ENCODE measurements around the gene CRACR2A.

Gene CRACR2A

DNA sequence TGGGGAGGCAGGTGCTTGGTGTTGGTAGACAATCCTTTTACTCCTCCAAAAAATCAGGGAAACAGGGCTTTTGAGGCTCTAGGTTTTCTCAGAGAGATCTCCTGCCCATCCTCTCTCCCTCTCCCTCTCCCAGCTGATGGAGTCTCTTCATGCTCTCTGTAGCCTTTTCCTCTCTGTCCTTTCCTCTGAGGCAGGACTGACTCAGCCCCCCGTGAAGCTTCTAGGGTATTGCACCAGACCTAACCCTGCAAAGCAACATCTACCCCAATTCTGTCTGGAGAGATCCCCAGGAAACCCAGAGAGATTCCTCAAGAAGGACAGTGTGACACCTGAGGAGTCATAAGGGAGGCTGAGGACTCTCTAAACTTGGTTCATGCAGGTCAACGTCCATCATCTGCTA, 66.4 kb downstream of the CRACR2A start:
- H3K27me3 ChIP-seq (ENCODE audit: control insufficient read depth, insufficient read depth, low read length): no peaks in the 10 kb centered on the region
- H3K4me1 ChIP-seq (ENCODE audit: control insufficient read depth, low read depth, low read length): no peaks in the 10 kb centered on the region
- H3K4me3 ChIP-seq (ENCODE audit: low read length): no peak overlapping the region
- H3K9ac ChIP-seq (ENCODE audit: low read length): no peak overlapping the region
- no peaks in the 10 kb centered on the region for H3K36me3 ChIP-seq (ENCODE audit: control insufficient read depth, low read depth, low read length)
- no peaks in the 10 kb centered on the region for H3K9me3 ChIP-seq (ENCODE audit: control insufficient read depth, low read depth, low read length)
- no peak overlapping the region for H3K27ac ChIP-seq (ENCODE audit: low read length)

DNA sequence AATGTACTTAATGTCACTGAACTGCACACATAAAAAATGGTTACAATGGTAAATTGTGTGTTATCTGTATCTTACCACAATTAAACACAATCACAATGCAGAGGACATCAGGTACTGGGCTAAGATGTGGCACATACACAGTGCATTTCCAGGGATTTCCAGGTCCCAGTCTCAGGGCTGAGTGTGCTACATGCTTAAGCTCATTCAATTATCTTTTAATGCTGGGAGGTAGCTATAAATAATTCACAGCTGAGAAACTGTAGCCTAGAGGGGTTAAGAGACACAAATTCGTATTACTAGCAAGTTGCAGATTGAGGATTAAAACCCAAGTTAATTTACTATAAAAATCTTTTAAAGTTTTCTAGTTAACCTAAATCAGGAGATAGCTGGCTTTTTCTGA, 67.1 kb downstream of the CRACR2A start:
- Histone ChIP-seq H3K4me1 (ENCODE audit: control insufficient read depth, low read depth, low read length) (no peaks in the 10 kb centered on the region), H3K9ac (ENCODE audit: low read length) (no peak overlapping the region), H3K27me3 (ENCODE audit: control insufficient read depth, insufficient read depth, low read length) (no peaks in the 10 kb centered on the region), H3K9me3 (ENCODE audit: control insufficient read depth, low read depth, low read length) (no peaks in the 10 kb centered on the region), H3K4me3 (ENCODE audit: low read length) (no peak overlapping the region), H3K36me3 (ENCODE audit: control insufficient read depth, low read depth, low read length) (no peaks in the 10 kb centered on the region), H3K27ac (ENCODE audit: low read length) (no peak overlapping the region)

- no peaks in the 10 kb centered on the region for H3K36me3 ChIP-seq (ENCODE audit: control insufficient read depth, low read depth, low read length)
- H3K27me3 ChIP-seq (ENCODE audit: control insufficient read depth, insufficient read depth, low read length): no peaks in the 10 kb centered on the region
- H3K4me1 ChIP-seq (ENCODE audit: control insufficient read depth, low read depth, low read length): no peaks in the 10 kb centered on the region
- H3K9me3 ChIP-seq (ENCODE audit: control insufficient read depth, low read depth, low read length): no peaks in the 10 kb centered on the region
- H3K27ac ChIP-seq (ENCODE audit: low read length): no peak overlapping the region
- H3K9ac ChIP-seq (ENCODE audit: low read length): no peak overlapping the region
- no peak overlapping the region for H3K4me3 ChIP-seq (ENCODE audit: low read length)
Observed at GRCh38 chr12:3684449-3685051, 68.4 kb downstream of the CRACR2A start.

DNA sequence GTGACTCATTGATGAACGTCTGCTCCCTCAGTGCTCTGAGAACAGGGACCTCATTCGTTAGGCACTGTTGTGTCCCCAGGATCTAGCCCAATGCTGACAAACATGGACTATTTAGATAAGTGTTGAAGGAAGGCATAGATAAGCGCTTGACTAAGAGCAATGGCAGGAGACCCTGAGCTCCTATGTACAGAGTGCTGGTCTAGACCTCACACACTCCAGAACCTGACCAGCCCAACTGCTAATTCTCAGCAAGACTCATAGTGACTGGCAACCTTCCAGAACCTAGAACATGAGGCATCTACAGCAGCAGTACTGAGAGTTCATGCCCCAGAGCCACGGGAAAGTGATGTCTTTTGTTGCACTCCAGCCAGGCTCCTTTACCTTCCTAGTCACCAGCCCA, 69.2 kb downstream of the CRACR2A start:
- Histone ChIP-seq H3K27me3 (ENCODE audit: control insufficient read depth, insufficient read depth, low read length) (no peaks in the 10 kb centered on the region), H3K9me3 (ENCODE audit: control insufficient read depth, low read depth, low read length) (no peaks in the 10 kb centered on the region), H3K9ac (ENCODE audit: low read length) (no peak overlapping the region), H3K36me3 (ENCODE audit: control insufficient read depth, low read depth, low read length) (no peaks in the 10 kb centered on the region), H3K4me3 (ENCODE audit: low read length) (no peak overlapping the region), H3K4me1 (ENCODE audit: control insufficient read depth, low read depth, low read length) (no peaks in the 10 kb centered on the region), H3K27ac (ENCODE audit: low read length) (no peak overlapping the region)

GRCh38 chr12:3681595-3682061, 71.3 kb downstream of the CRACR2A start:
- no peaks in the 10 kb centered on the region for H3K27me3 ChIP-seq (ENCODE audit: control insufficient read depth, insufficient read depth, low read length)
- no peaks in the 10 kb centered on the region for H3K4me1 ChIP-seq (ENCODE audit: control insufficient read depth, low read depth, low read length)
- no peak overlapping the region for H3K4me3 ChIP-seq (ENCODE audit: low read length)
- no peak overlapping the region for H3K27ac ChIP-seq (ENCODE audit: low read length)
- H3K9ac ChIP-seq (ENCODE audit: low read length): no peak overlapping the region
- H3K9me3 ChIP-seq (ENCODE audit: control insufficient read depth, low read depth, low read length): no peaks in the 10 kb centered on the region
- H3K36me3 ChIP-seq (ENCODE audit: control insufficient read depth, low read depth, low read length): no peaks in the 10 kb centered on the region

DNA sequence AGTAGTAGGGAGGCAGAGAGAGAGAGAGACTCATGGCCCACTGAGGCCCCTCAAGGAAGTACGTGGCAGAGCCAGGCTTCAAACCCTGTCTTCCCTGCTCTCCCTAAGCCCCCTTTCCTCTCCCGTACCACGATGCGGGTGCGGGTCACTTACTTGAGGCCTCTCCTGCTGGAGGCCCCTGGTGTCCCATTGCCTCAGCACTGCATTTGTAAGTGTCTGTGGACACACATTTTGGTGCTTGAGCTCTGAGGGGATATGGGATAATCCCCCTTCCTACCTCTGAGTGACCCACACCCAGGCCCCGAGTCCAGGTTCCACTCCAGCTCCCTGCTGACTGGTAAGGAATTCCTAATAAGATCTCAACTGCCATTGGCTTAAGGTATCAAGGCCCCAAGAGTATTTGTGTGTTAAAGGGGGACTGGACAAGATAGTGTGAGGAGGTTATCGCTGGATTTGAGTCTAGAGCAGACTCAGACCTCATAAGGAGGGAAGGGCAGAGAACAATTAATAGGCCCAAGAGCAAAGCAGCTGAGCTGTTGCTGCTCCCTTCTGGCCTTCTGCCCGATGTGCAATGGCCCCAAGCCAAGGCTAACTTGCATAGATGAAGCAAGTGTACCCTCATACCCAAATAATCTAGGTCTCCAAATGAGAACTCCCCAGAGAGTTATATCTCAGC, 71.9 kb downstream of the CRACR2A start:
- no peaks in the 10 kb centered on the region for H3K4me1 ChIP-seq (ENCODE audit: control insufficient read depth, low read depth, low read length)
- H3K27ac ChIP-seq (ENCODE audit: low read length): no peak overlapping the region
- no peak overlapping the region for H3K4me3 ChIP-seq (ENCODE audit: low read length)
- H3K27me3 ChIP-seq (ENCODE audit: control insufficient read depth, insufficient read depth, low read length): no peaks in the 10 kb centered on the region
- no peaks in the 10 kb centered on the region for H3K36me3 ChIP-seq (ENCODE audit: control insufficient read depth, low read depth, low read length)
- H3K9ac ChIP-seq (ENCODE audit: low read length): no peak overlapping the region
- H3K9me3 ChIP-seq (ENCODE audit: control insufficient read depth, low read depth, low read length): no peaks in the 10 kb centered on the region

DNA sequence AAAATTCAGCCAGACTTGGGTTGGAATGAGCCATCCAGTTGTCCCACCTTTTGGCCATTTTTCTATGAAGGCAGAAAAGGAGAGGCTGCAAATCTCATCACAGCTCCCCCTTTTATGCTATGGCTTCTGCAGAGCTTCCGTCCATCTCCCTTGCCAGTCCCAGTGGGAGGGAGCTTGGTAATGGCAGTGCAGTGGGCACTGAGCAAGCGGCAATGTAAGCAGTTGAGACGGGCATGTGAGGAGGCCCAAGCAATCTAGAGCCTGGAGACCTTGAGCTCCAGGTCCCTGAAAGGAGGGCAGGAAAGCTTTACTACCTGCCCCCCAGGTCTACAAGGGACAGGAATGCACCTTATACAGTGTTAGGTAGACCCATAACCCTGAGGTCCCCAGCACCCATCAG, 73.1 kb downstream of the CRACR2A start:
- no peaks in the 10 kb centered on the region for H3K36me3 ChIP-seq (ENCODE audit: control insufficient read depth, low read depth, low read length)
- no peaks in the 10 kb centered on the region for H3K27me3 ChIP-seq (ENCODE audit: control insufficient read depth, insufficient read depth, low read length)
- no peaks in the 10 kb centered on the region for H3K9me3 ChIP-seq (ENCODE audit: control insufficient read depth, low read depth, low read length)
- no peaks in the 10 kb centered on the region for H3K4me1 ChIP-seq (ENCODE audit: control insufficient read depth, low read depth, low read length)
- no peak overlapping the region for H3K27ac ChIP-seq (ENCODE audit: low read length)
- no peak overlapping the region for H3K4me3 ChIP-seq (ENCODE audit: low read length)
- H3K9ac ChIP-seq (ENCODE audit: low read length): no peak overlapping the region

DNA sequence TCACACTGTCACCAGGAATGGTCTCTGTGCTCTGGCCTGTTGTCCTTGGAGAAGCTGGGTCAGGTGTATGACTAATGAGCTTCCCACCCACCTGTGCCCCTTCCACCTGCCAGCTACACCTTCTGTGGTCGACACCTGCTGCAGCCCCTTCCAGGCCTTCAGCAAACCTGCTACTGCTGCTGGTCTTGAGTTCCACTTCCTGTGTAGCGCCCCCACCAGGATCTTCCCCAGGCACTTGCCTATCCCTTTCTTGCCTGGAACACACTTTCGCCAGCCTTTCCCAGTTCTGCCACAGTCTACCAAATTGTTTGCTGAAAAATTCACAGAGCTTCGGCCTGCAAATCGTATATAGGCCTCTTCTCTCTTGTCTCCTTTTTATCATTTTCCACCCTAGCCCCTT, 75.3 kb downstream of the CRACR2A start:
- Histone ChIP-seq H3K4me1 (ENCODE audit: control insufficient read depth, low read depth, low read length) (no peaks in the 10 kb centered on the region), H3K27me3 (ENCODE audit: control insufficient read depth, insufficient read depth, low read length) (no peaks in the 10 kb centered on the region), H3K27ac (ENCODE audit: low read length) (no peak overlapping the region), H3K9me3 (ENCODE audit: control insufficient read depth, low read depth, low read length) (no peaks in the 10 kb centered on the region), H3K9ac (ENCODE audit: low read length) (no peak overlapping the region), H3K36me3 (ENCODE audit: control insufficient read depth, low read depth, low read length) (no peaks in the 10 kb centered on the region), H3K4me3 (ENCODE audit: low read length) (no peak overlapping the region)

DNA sequence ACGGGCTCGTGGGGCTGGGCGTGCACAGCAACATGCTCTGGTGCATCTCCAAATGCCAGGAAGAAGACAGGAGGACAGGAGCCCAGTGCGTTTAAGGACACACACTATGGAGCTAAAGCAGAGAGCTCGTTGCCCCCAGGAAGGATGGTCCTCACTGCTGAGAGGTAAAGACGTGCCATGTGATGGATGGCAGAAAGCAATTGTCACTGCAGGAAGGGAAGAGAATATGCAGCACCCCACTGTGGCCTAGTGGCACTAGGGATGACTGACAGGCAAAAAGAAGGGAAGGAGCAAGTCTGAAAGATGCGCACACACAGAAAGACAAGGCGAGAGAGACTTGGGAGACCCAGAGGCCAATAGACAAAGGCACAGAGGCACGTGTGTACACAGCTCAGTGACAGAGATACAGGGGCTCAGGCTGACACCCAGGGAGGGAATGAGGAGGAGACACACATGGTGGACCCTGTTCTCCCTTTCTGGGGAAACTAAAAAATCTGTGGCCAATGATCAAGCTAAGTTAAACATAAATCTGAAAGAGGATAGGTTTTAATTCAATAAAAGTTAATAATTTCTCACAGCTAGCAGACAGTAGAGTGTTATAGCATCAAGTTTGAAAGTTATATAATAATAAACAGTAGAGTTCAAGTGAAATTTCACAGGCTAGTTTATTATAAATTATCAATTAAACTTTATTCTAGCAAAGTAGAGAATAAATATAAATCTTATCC, 78.8 kb downstream of the CRACR2A start:
- Histone ChIP-seq H3K9ac (ENCODE audit: low read length) (no peak overlapping the region), H3K4me3 (ENCODE audit: low read length) (no peak overlapping the region), H3K9me3 (ENCODE audit: control insufficient read depth, low read depth, low read length) (no peaks in the 10 kb centered on the region), H3K27ac (ENCODE audit: low read length) (no peak overlapping the region), H3K36me3 (ENCODE audit: control insufficient read depth, low read depth, low read length) (no peaks in the 10 kb centered on the region), H3K27me3 (ENCODE audit: control insufficient read depth, insufficient read depth, low read length) (no peaks in the 10 kb centered on the region), H3K4me1 (ENCODE audit: control insufficient read depth, low read depth, low read length) (no peaks in the 10 kb centered on the region)

- no peak overlapping the region for H3K4me3 ChIP-seq (ENCODE audit: low read length)
Observed at GRCh38 chr12:3672113-3672509, 80.8 kb downstream of the CRACR2A start.

DNA sequence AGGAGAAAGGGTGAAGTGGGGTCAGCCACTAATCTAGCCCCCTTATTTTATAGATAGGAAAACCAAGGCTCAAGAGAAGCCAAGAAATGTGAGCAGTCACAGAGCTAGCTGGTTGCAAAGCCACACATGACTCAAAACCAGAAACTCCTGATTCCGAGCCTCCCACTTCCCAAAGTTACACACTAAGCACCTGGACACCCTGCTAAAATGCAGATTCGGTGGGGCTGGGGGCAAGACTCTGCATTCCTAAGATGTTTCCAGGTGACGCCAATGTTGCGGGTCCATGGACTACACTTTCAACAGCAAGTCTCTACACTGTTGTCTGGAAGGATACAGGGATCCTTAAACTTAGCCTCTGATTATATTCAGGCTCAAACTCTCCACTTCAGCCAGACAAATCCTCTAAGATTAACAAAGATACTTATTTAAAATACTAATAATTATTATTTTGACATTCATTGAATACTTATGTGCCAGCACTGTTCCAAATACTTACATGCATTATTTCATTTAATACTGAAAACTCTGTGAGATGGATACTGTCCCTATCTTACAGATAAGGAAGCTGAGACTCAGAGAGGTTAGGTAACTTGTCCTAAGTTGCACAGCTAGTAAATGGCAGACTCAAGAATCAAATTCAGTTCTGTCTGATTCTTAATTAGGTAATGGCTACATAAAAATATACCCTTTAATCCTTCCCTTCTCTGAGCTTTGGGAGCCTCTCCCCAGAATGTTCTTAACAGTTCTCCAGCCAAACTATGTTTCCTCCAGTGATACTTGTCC, 81.4 kb downstream of the CRACR2A start:
- H3K27me3 ChIP-seq (ENCODE audit: control insufficient read depth, insufficient read depth, low read length): no peaks in the 10 kb centered on the region
- no peaks in the 10 kb centered on the region for H3K4me1 ChIP-seq (ENCODE audit: control insufficient read depth, low read depth, low read length)
- H3K9me3 ChIP-seq (ENCODE audit: control insufficient read depth, low read depth, low read length): no peaks in the 10 kb centered on the region
- no peak overlapping the region for H3K4me3 ChIP-seq (ENCODE audit: low read length)
- no peak overlapping the region for H3K27ac ChIP-seq (ENCODE audit: low read length)
- no peak overlapping the region for H3K9ac ChIP-seq (ENCODE audit: low read length)
- H3K36me3 ChIP-seq (ENCODE audit: control insufficient read depth, low read depth, low read length): no peaks in the 10 kb centered on the region

More at GRCh38 chr12:3672113-3672509, 80.8 kb downstream of the CRACR2A start:
- no peaks in the 10 kb centered on the region for H3K36me3 ChIP-seq (ENCODE audit: control insufficient read depth, low read depth, low read length)
- no peak overlapping the region for H3K9ac ChIP-seq (ENCODE audit: low read length)
- no peak overlapping the region for H3K27ac ChIP-seq (ENCODE audit: low read length)
- H3K27me3 ChIP-seq (ENCODE audit: control insufficient read depth, insufficient read depth, low read length): no peaks in the 10 kb centered on the region
- H3K9me3 ChIP-seq (ENCODE audit: control insufficient read depth, low read depth, low read length): no peaks in the 10 kb centered on the region
- H3K4me1 ChIP-seq (ENCODE audit: control insufficient read depth, low read depth, low read length): no peaks in the 10 kb centered on the region

Data from iPS-18a (cell line).